Ureter (tissue), 1 donor: ENCODE results near the gene GLTP. TPM values are rescaled to one million over a fixed set of nuclear protein-coding genes. Genes with fewer than 3 reads are reported as not detected.

Experiments
- DNase-seq: peaks from one replicate; pipeline ENCODE4 v3.0.0-alpha.2; 2020; ENCODE audit warnings: low spot score
- total RNA-seq: library from RNA; stranded (reverse); gene quantifications from one replicate; pipeline ENCODE4 v1.2.4, GENCODE V29; 2023
- donor health status: DM: yes; HTN: yes; CAD: no.

GLTP gene
- total RNA-seq, 1 donor from 2014 or later, result 106 TPM

- no peak for DNase-seq
Observed at GRCh38 chr12:109844091-109844490, 36.2 kb downstream of the GLTP start.

- no peak for DNase-seq
Observed at GRCh38 chr12:109842021-109842420, 38.3 kb downstream of the GLTP start.

- DNase-seq, result no peak
Observed at GRCh38 chr12:109841356-109841755, 39.0 kb downstream of the GLTP start.

- no peak for DNase-seq
Observed at GRCh38 chr12:109840305-109841074, 39.9 kb downstream of the GLTP start.

DNA sequence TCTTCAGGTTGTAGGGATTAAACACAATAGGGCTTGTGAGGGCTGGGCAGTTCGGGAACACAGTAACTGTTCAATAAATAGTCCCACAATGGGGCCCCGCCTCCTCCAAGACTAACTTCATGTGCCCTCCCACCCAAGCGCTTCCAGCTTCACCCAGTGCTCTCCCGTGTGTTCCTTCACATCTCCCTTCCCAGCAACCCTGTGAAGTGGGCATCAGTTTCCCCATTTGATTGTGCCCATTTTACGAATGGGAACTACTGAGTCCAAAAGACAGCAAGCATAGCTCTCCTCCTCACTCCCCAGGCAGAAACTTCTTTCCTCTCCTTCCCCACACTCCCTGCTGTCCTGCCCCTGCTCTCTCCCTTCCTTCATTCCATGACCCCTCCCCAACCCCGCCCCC, 40.9 kb downstream of the GLTP start:
- no peak for DNase-seq

- no peak for DNase-seq
Observed at GRCh38 chr12:109836916-109837315, 43.4 kb downstream of the GLTP start.

- no peak for DNase-seq
Observed at GRCh38 chr12:109835827-109836226, 44.5 kb downstream of the GLTP start.

DNA sequence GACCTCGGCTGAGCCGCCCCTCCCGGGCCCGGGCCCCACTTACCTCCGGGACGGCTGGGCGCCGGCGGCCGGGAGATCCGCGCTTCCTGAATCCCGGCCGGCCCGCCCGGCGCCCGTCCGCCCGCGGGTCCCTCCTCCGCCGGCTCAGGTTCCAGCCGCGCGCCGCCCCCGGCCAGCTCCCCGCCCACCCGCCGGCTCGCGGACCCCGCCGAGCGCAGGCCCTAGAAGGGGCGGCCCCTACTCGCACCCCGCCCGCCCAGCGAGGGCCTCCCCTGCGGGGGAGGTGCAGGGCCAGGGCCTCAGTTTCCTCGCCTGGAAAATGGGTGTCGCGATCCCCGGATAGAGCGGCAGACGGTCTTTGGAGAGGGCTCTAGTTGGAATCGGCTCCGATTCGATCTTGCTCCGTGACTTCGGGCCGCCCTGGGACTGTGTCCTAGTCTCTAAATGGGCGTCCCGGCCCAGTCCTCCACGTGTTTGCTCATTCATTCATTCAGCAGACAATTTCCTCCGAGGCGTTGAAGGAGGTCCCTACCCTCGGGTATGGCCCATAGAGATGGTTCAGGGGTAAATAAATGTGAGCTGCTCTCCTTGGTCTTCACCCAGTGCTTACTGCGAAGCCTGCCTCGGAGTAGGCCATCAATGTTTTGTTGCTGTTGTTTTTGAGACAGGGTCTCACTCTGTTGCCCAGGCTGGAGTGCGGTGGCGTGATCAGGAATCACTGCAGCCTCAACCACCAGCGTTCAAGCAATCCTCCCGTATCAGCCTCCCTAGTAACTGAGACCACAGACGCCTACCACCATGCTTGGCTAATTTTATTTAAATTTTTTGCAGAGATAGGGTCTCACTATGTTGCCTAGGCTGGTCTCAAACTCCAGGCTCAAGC, 46.8 kb downstream of the GLTP start, which contains the start of gene TRPV4:
TSS of gene TRPV4 (minus strand) at position 92 of the 883 bp plus-strand sequence. CDS start 18,602 bp downstream, outside the sequence.
- no peak for DNase-seq

DNA sequence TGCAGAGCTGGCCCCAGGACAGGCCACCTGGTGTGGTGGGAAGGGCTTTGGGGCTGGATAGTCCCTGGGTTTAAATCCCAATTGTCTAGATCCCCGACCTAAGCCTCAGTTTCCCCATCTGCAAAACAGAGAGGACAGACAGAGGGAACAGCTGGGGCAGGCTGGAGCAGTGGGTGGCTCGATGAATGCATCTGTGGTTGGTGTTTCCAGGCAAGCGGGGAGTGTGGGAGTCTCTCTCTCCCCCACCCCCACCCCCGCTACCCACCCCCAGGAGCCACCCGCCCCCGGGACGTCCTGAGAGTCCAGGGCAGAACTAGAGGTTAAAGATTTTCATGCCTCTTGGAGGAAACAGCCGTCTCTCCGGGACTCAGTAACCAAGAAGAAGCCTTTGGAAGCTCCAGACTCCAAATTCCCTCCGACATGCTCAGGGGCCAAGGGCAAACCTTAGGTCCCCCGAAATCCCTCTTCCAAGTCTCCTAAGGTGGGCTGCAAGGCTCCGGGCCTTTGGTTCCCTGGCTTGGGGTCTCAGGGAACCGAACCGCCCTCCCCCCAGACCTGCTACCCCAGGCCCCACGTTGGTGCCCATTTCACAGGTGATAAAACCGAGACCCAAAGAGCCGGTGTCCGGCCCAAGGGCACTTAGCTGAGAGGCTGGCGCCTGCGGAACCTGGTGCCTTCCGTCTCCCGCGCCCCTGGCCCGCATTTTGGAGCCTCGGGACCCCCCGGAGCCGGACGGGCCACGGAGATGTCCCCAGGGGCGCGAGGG, 47.6 kb downstream of the GLTP start:
- no peak for DNase-seq

GRCh38 chr12:109831929-109832328, 48.4 kb downstream of the GLTP start:
- DNase-seq, result no peak

DNA sequence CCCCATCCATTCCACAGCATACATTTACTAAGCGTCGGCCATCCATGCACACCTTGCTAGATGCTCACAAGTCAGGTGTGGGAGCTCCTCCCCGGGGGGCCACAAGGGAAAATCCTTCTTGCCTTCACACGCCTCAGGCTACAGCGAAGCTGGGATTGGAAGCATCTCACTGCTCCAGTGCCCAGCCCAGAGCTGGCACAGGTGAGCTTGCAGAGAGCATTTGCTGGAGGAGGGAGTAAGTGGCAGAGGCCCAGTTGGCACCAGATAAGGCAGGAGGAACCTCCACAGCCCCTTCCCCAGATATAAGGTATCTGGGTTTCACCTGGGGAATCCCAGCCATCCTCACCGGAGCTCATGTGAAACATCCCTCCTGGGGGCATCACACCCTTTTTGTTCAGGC, 49.0 kb downstream of the GLTP start:
- DNase-seq, result no peak

GRCh38 chr12:109830718-109831117, 49.6 kb downstream of the GLTP start:
- DNase-seq, result no peak

DNA sequence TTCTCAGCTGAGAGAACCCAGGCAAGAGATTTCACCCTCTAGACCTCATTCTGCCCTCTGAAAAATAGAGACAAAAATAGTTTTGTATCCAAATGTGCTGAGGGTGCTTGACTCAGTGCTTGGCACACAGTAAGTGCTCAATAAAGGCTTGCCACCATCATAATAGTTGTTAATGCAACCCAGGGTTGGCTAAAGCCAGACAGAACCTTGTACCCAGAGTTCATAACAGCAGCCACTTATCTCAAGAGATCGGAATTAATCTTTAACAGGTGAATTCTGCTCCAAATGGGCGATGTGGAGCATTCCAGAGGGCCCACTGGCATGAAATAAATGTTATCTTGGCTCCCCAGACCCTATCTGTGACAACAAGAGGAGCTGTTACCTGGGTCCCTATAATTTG, 50.1 kb downstream of the GLTP start:
- no peak for DNase-seq

DNA sequence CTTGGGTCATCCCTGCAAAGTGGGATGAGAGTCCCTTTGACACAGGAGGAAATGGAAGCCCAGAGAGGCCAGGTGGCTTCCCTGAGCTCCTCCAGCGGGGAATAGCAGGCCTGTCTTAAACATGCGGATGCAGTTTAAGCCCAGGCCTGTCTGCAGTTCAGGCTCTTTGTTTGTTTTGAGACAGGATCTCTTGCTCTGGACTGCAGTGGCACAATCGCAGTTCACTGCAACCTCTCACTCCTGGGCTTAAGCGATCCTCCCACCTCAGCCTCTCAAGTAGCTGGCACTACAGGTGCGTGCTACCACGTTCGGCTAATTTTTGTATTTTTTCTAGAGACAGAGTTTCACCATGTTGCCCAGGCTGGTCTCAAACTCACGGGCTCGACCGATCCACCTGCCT, 50.7 kb downstream of the GLTP start:
- DNase-seq, result no peak

- no peak for DNase-seq
Observed at GRCh38 chr12:109828754-109829511, 51.4 kb downstream of the GLTP start.

- DNase-seq, result no peak
Observed at GRCh38 chr12:109827566-109828550, 52.5 kb downstream of the GLTP start.

- no peak for DNase-seq
Observed at GRCh38 chr12:109827080-109827479, 53.3 kb downstream of the GLTP start.

- no peak for DNase-seq
Observed at GRCh38 chr12:109824731-109825130, 55.6 kb downstream of the GLTP start.

DNA sequence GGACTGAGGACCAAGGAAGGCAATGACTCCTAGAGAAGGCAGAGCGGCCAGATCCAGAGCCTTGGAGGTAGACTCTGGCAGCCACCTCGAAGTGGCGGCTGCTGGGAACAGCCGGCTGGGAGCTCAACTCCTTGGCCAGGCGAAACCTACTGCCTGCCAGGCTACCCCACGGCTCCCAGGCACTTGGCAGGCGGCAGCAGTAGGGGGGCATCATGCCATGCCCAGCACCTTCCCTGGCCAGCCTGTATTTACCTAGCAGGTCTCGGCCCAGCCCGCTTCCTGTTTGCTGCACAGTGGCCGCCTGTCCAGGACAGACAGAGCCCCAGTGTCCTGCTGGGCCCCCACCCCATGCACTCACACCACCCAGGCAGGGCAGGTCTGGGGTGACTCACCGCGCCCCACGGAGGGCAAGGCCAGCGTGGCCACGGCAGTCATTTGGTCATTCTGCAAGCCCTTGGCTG, 57.4 kb downstream of the GLTP start:
- DNase-seq, result no peak

DNA sequence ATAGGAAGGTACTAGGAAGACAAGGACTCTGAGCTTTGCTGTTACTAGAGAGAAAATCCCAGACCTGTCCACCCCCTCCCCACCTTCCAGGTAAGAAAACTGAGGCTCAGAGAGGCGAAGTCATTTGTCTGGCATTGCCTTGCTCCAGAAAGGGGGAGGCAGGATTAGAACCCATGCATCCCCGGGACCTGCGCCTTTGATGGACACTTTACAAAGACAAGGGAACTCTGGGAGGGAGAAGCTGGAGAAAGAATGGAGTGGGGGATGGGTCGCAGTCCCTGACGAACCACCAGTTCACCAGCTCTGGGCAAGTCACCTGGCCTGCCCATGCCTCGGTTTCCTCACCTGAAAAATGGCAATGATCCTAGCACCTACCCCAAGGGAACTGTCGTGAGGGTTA, 57.9 kb downstream of the GLTP start:
- no peak for DNase-seq
